SH-SY5Y (cell line): ENCODE measurements around the gene DIS3L2.

Source experiments
- GATA2 ChIP-seq: IDR thresholded peaks from 2 replicates; pipeline ENCODE4 v1.6.1; 2011; ENCODE audit warnings: mild to moderate bottlenecking, low read depth, low read length
- GATA3 ChIP-seq: IDR thresholded peaks from 2 replicates; pipeline ENCODE4 v1.6.1; 2011; ENCODE audit warnings: low read depth, mild to moderate bottlenecking, low read length, moderate library complexity

The DIS3L2 gene

DNA sequence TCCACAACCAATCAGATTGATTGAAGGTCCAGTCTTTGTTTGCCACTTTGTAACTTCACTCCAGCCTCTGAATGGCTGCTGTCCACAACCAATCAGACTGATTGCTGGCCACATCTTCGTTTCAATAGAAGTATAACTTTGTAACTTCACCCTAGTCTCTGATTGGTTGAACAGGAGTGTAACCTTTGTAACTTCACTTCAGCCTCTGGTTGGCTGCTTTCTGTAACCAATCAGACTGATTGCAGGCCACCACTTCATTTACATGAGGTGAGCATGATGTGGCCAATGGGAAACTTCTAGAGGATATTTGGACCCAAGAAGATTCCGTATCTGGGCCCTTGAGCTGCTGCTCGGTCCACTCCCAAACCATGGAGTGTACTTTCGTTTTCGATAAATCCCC lies 400.1 kb downstream of the DIS3L2 start:
- no peak for TF ChIP-seq GATA3
- TF ChIP-seq GATA2 = no peak

DNA sequence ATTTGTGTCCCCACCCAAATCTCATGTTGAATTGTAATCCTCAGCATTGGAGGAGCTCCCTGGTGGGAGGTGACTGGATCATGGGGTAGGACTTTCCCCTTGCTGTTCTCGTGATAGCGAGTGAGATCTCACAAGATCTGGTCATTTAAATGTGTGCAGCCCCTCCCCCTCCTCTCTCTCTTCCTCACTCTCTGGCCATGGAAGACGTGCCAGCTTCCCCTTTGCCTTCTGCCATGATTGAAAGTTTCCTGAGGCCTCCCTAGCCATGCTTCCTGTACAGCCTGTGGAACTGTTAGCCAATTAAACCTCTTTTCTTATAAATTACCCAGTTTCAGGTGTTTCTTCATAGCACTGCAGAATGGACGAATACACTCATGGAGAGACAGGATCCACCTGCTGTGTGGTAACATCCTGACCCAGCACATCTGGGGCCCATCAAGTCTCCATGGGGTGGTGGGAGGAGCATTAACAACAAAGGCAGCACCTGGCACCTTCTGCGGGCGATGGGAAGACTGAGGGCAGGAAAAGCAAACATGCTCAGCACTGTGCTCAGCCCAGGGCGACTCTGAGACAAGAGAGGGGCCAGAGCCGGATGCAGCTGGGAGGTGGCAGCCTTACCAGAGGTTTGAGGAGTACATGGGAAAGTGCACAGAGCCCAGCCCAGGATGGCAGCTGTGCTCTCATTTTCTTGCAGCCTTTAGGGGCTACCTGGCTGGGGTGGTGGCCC lies 400.8 kb downstream of the DIS3L2 start:
- TF ChIP-seq GATA2 = no peak
- TF ChIP-seq GATA3 = no peak

DNA sequence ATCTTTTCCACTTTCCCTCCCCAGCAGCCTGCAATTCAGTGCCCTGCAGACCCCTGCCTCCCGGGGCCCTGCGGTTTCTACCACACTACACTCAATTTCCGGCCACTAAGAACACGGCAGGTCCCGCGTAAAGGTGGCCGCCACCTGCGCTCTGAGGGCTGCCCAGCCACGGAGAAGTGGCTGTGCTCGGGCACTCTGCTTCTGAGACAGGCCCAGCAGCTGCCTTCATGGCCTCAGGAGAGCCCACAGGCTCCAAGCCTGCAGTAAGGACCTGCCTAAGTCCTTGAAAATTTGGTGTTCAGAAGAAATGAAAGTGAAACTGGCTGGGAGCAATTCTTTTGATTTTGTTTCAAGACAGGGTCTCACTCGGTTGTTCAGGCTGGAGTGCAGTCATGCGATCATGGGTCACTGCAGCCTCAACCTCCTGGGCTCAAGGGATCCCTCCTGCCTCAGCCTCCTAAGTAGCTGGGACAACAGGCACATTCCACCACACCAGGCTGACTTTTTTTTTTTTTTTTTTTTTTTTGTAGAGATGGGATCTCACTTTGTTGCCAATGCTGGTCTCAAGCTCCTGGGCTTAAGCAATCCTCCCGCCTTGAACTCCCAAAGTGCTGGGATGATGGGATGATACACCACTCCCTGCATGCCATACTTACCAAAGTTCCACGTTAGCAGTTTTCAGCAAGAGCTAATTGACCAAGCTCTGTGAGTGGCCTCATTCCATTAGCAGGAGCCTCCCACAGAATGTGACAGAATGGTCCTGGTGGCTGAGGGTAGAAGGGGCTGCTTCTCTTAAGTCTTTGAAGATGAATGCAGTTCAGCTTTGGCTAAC lies 402.5 kb downstream of the DIS3L2 start:
- no peak for TF ChIP-seq GATA3
- TF ChIP-seq GATA2 = no peak

DNA sequence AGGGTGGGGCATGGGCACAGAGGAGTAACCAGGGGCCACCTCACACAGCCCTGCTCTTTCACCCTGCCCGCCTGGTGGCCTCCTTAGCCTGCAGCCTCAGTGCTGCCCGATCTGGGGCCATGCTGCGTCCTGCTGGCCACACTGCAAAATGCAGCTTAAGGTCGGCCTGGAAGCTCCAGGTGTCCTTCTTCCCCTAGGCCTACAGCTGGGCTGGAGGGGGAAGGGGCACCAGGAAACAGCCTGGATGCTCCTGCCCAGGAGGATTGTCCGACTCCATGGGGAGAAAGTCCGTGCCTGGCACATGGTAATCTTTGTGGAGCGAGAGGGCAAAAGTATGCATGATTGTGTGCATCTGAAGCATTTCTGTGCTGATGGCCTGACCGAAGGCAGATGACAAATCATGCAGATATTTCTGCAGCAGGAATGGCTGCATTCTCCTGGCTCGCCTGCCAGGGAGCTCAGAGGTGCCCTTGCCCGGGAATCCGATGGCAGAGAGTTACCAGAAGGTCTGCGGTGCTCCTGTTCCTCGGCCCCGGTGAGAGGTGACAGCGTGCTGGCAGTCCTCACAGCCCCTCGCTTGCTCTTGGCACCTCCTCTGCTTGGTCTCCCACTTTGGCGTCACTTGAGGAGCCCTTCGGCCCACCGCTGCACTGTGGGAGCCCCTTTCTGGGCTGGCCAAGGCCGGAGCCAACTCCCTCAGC lies 404.3 kb downstream of the DIS3L2 start:
- TF ChIP-seq GATA2 (no peak), GATA3 (no peak)

DNA sequence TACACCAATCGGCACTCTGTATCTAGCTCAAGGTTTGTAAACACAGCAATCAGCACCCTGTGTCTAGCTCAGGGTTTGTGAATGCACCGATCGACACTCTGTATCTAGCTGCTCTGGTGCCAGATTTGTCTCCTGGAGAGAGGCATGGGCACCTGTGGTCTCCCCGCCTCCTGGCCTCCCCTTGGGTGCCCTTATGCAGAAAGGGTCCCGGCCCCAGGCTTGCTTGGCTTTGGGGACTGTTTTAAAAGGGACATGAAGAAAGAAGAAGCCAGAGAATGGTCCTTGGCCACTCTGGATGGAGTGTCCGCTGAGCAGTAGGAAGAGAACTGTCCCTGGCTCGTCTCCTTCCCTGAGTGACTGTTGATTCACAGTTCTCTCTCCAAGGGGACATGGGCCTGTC lies 405.5 kb downstream of the DIS3L2 start:
- TF ChIP-seq GATA3 (no peak), GATA2 (no peak)

DNA sequence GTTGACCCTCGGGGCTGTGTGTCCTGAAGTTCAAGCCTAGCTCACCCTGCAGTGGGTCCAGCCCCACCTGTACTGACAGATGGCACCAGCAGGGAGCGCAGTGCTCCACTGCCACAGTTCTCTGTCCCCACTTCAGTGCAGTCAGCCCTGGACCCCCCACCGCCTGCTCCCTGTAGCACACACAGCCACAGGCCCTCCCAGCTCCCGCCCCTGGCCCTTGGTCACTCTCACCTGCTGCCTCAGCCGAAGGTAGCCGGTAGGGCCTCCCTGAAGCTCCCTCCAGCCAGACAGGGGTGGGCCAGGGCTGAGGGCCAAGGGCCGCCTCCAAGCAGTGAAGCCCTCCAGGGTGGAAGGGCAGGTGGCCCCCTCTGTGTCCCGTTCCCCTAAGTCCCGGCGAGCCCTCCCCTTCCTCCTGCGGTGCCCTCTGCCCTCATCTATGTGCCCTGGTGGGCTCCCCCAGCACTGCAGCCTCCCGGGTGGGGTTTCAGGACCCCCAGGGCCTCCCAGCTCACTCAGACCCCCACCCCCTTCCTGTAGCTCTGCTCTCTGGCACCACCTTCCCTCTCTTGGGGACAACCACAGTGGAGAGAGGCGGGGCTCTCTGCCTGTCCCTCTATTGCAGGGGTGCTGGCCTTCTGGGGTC lies 406.2 kb downstream of the DIS3L2 start:
- TF ChIP-seq GATA2 (no peak), GATA3 (no peak)

DNA sequence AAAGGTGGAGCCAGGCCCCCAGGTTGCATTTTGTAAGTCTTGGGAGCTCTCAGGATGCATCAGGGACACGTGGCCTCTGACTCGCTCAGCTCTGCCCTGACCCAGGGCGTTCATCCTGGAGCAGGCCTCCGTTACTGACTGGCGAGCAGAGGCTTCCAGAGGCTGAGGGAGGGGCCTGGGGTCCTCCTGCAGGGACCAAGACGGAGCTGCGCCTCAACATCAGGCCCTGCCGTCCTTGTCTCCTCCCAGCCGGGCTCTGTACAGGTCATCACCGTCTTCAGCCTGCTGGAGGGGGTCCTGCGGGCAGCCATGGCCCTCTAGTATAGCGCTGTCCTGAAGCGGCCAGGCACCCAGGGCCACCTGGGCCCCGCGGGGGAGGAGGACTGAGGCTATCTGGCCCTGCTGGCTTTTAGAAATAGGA lies 406.8 kb downstream of the DIS3L2 start:
- no peak for TF ChIP-seq GATA2
- no peak for TF ChIP-seq GATA3

DNA sequence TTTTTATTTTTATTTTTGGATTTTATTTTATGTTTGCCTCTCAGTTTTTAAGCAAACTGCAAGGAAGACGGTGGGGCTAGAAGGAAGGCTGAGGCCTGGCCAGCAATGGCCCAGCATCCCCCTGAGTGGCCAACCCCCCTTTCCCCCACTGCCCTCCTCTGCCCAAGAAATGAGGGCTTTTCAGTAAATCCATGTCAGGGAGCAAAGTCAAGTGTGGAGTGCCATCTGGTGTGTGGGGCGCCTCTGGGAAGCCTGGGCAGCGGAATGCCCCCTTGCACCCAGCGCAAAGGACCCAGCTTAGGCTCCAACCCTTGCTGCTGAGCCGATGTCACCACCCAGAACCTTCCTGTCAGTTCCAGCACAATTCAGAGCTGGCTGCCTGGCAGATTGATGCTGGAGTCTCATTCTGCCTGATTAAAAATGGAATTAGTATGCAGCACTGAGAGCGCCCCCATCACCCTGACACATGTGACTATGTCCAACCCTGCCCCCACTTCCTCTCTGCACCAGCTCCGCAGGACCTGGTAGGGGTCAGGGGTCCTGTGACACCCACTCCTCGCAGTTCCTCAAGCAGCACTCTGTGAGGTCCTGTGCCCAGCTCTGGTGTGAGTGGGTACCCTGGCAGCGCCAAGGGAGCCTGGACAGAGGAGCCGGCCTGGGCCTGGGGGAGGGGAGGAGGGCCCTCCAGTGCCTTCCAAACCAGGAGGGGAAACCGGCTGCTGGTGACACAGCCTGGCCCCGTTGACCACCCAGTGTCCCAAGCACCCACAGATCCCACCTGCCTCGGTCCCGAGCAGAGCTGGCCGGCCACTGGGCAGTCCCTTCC lies 407.8 kb downstream of the DIS3L2 start:
- TF ChIP-seq GATA2 (no peak), GATA3 (no peak)

DNA sequence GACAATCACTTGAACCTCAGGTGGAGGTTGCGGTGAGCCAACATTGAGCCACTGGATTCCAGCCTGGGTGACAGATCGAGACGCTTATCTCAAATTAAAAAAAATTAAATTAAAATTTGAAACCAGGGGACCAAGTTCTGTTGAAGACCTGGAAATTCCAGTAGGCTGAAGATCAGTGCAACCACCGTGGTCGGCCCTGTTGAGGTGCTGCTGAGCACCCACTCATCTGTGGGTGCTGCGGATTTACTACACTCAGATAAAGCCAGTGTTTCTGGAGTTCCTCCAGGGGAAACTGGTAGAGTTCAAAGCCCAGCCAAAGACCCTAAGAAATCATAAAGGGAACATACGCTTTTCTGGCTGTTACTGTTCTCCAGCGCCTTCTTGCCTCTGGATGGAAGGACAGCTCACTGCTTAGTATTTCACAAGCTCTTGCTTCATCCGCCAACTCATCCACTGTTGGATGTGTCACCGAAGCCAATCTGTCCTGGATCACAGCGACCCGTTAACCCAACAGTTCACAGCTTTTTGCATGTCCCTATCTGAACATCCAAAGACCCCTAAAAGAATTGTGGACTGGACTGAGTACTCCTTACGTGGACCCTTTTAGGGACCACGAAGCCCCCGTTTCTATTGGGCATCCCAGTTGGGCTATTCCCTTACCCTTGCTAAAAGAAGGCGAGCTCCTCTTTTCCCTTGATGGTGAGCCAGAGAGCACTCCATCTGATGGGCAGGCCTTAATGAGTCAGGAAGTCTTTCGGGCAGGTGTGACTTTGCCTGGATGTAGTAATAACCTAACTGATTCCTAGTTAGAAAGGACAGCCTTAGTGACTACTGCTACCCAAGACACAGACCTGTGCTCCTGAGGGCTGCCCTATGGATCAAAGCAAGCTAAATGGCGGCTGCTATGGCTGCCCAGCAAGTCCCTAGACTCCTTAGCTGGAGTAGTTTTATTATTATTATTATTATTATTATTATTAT lies 411.0 kb downstream of the DIS3L2 start:
- no peak for TF ChIP-seq GATA2
- TF ChIP-seq GATA3 = no peak

DNA sequence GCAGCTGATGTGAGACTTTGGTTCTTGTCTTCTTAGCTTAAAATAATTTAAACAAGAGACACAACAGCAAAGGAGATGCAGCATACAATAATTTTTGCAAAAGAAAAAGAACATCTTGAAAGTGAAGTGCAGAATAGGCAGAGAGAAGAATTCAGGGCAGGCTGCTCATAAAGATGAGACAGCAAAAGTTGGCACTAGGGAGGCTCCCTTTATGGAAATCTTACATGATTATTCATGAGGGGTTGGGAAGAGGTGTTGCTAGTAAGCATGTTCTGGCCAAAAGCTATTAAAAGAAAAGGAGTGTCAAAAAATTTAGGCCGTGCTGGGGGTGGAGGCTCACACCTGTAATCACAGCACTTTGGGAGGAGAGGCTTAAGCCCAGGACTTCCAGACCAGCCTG lies 412.8 kb downstream of the DIS3L2 start:
- TF ChIP-seq GATA2 = no peak
- no peak for TF ChIP-seq GATA3

DNA sequence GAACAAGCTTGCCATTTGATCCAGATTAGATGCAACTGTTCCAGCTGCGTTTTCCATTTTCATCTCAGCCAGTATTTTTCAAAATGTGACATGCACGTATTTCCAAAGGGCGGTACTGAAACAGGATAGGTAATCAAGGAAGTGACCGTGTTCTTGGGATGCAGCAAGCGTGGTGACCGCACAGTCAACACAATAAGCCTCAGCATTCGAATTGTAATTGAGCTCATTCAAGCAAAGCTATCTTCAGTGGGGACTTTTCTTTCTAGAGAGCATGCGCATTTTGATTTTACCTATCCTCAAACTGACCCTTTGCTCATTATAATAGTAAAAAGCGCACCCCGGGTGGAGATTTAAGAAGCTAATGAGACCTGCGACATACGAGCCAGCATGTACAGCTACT lies 413.7 kb downstream of the DIS3L2 start:
- TF ChIP-seq GATA3 = no peak
- TF ChIP-seq GATA2 = no peak

DNA sequence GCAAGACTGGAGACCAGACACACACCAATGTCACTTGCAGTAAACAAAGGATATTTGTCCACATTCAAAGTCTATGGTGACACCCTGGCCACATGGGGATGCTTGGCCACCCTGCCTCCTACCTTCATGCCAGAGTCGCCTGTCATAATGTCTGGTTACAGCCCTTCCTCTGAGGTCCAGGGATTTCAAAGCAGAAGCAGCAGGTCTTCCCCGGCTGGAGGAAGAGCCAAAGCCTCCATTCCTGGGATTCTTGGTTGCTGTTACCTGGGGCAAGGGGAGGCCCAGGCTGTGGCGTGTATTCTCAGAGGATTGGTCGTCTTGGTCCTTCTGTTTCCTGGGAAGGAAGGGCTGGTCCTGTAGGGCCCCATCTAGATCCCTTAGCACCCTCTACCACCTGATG lies 414.7 kb downstream of the DIS3L2 start:
- TF ChIP-seq GATA2 (no peak), GATA3 (no peak)

DNA sequence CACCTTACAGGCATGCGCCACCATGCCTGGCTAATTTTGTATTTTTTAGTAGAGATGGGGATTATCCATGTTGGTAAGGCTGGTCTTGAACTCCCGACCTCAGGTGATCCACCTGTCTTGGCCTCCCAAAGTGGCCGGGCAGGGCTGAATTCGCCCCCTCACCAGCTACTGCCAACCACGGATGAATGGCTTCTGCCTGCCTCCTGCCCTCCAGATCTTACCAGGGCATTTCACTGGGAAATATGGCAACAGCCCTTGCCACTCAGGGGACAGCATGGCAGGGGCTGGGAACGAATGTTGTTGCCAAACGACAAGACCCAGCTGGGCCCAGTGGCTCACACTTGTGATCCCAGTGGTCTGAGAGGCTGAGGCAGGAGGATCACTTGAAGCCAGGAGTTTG lies 415.2 kb downstream of the DIS3L2 start:
- no peak for TF ChIP-seq GATA2
- TF ChIP-seq GATA3 = no peak

DNA sequence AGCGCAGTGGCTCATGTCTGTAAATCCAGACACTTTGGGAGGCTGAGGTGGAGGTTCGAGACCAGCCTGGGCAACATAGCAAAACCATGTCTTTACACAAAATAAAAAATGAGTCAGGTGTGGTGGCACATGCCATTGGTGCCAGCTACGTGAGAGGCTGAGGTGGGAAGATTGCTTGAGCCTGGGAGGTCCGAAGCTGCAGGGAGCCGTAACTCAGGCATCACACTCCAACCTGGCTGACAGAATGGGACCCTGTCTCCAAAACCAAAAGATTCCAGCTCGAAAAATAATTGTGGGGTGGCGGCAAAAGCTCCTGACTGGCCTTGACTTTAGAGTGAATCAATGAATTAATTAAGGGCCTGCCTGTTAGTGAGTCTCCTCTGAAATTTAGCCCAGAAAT lies 415.8 kb downstream of the DIS3L2 start:
- no peak for TF ChIP-seq GATA2
- TF ChIP-seq GATA3 = no peak
